ENCODE measurements around the gene NDUFV1. TPM values are rescaled to one million over a fixed set of nuclear protein-coding genes. Genes with fewer than 3 reads are reported as not detected.

The NDUFV1 gene
- total and polyA plus RNA-seq, 2 of the 4 experiments (the other 2 are of a cell fraction) = 120 to 133 TPM

- Histone ChIP-seq H4K8ac (ENCODE audit: low read depth in 2 of 2, low read length in 2 of 2) (no peak overlapping the region), H2BK5ac (ENCODE audit: low read depth, low read length, poor library complexity, severe bottlenecking) (no peak overlapping the region), H3K27ac (ENCODE audit: insufficient read depth, low read length) (no peak overlapping the region), H3K79me1 (ENCODE audit: low read depth in 1 of 2, low read length in 2 of 2) (no peaks in the 10 kb centered on the region), H3K36me3 (ENCODE audit: control insufficient read depth, insufficient read depth, low read length) (no peaks in the 10 kb centered on the region), H2AK5ac (ENCODE audit: low read depth, low read length) (no peak overlapping the region), H3K9me1 (ENCODE audit: insufficient read depth, low read length) (no peaks in the 10 kb centered on the region), H4K5ac (ENCODE audit: low read depth, low read length) (no peak overlapping the region), H3K14ac (replicated peaks; ENCODE audit: low read depth, low read length) (no peak overlapping the region), H2BK120ac (ENCODE audit: low read depth, low read length) (no peak overlapping the region), H4K20me1 (ENCODE audit: insufficient read depth, low read length) (no peaks in the 10 kb centered on the region), H3K4ac (ENCODE audit: low read depth, low read length) (no peak overlapping the region), H2AFZ (replicated peaks; ENCODE audit: low read length, poor library complexity) (no peak overlapping the region), H4K91ac (ENCODE audit: insufficient read depth, low read depth, low read length) (no peak overlapping the region), H3K4me2 (ENCODE audit: low read depth, low read length) (no peak overlapping the region), H3K9me3 (ENCODE audit: control insufficient read depth, insufficient read depth, low read length) (peaks cover 3% of the 10 kb centered on the region), H2AK9ac (replicated peaks; ENCODE audit: low read depth, low read length, poor library complexity) (no peak overlapping the region), H2BK20ac (ENCODE audit: low read depth, low read length) (no peak overlapping the region), H3K27me3 (ENCODE audit: control insufficient read depth, insufficient read depth, low read length) (peaks cover 9% of the 10 kb centered on the region), H3K56ac (ENCODE audit: extremely low read depth, insufficient read depth, low read length) (no peak overlapping the region), H3K18ac (ENCODE audit: low read depth, low read length) (no peak overlapping the region), H3K4me3 (ENCODE audit: insufficient read depth, low read depth, low read length) (no peak overlapping the region), H3K23ac (ENCODE audit: low read depth, low read length) (no peak overlapping the region), H3K4me1 (ENCODE audit: control insufficient read depth, insufficient read depth, low read length) (no peaks in the 10 kb centered on the region), H2BK15ac (ENCODE audit: low read depth, low read length) (no peak overlapping the region), H3K9ac (ENCODE audit: low read depth, low read length) (no peak overlapping the region)
- ATAC-seq (ENCODE audit: low read depth) (no peak), DNase-seq (peak; percentile 7)
- ChIA-PET CTCF (no interaction called here), POLR2A (ENCODE audit: unreplicated experiment) (no interaction called here)
- dilution Hi-C loops (cut with HindIII; ENCODE audit: low sequenced_read_pairs, unreplicated experiment) = no loop called here
- intact Hi-C loops (cut with micrococcal nuclease) = loop anchor here (5.0 kb wide), 1 partner anchor 84 kb away; no protein-coding TSS in a partner anchor
- in situ Hi-C loops (cut with MboI; ENCODE audit: low sequenced_read_pairs) = no loop called here
- TF ChIP-seq MXI1 (IDR thresholded peaks at IDR 0.05; ENCODE audit: borderline replicate concordance, low read depth, low read length) (no peak), CEBPB (IDR thresholded peaks at IDR 0.05; ENCODE audit: low read depth, low read length) (no peak), MAFK (IDR thresholded peaks at IDR 0.05; ENCODE audit: low read depth, low read length) (no peak), FOS (IDR thresholded peaks at IDR 0.05; ENCODE audit: low read depth, low read length) (no peak), BHLHE40 (IDR thresholded peaks at IDR 0.05; ENCODE audit: low read depth, low read length) (no peak), MAZ (IDR thresholded peaks at IDR 0.05; ENCODE audit: borderline replicate concordance, low read depth, low read length) (no peak), CHD1 (IDR thresholded peaks at IDR 0.05; ENCODE audit: low read depth, low read length) (no peak), POLR2A (IDR thresholded peaks at IDR 0.05; ENCODE audit: low read depth, low read length) (no peak), RCOR1 (IDR thresholded peaks at IDR 0.05; ENCODE audit: insufficient replicate concordance, low read length) (no peak), NFE2L2 (IDR thresholded peaks at IDR 0.05; ENCODE audit: low read depth, low read length) (no peak), SMC3 (IDR thresholded peaks at IDR 0.05; ENCODE audit: low read depth, low read length) (no peak), RAD21 (IDR thresholded peaks at IDR 0.05; ENCODE audit: low read length) (no peak), ELK1 (IDR thresholded peaks at IDR 0.05; ENCODE audit: borderline replicate concordance, low read depth, low read length) (no peak), RFX5 (IDR thresholded peaks at IDR 0.05; ENCODE audit: low read depth, low read length) (no peak)
- TF ChIP-seq, protein P1, sequence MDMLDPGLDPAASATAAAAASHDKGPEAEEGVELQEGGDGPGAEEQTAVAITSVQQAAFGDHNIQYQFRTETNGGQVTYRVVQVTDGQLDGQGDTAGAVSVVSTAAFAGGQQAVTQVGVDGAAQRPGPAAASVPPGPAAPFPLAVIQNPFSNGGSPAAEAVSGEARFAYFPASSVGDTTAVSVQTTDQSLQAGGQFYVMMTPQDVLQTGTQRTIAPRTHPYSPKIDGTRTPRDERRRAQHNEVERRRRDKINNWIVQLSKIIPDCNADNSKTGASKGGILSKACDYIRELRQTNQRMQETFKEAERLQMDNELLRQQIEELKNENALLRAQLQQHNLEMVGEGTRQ (IDR thresholded peaks at IDR 0.05; ENCODE audit: low read depth, low read length) = no peak
- TF ChIP-seq, protein P2, sequence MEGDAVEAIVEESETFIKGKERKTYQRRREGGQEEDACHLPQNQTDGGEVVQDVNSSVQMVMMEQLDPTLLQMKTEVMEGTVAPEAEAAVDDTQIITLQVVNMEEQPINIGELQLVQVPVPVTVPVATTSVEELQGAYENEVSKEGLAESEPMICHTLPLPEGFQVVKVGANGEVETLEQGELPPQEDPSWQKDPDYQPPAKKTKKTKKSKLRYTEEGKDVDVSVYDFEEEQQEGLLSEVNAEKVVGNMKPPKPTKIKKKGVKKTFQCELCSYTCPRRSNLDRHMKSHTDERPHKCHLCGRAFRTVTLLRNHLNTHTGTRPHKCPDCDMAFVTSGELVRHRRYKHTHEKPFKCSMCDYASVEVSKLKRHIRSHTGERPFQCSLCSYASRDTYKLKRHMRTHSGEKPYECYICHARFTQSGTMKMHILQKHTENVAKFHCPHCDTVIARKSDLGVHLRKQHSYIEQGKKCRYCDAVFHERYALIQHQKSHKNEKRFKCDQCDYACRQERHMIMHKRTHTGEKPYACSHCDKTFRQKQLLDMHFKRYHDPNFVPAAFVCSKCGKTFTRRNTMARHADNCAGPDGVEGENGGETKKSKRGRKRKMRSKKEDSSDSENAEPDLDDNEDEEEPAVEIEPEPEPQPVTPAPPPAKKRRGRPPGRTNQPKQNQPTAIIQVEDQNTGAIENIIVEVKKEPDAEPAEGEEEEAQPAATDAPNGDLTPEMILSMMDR (conservative IDR thresholded peaks at IDR 0.05; ENCODE audit: low read depth, low read length) = no peak
- 35% methylated on average over 2 of the region's 4 CpGs; no CpG with 5 or more reads in 1 of the 2 experiments for WGBS, 2 experiments (ENCODE audit: extremely low coverage in 2 of 2, insufficient read length in 1 of 2)
- BruUV-seq (replicated peaks) = no TSS peak
These were observed 49.7 kb downstream of the NDUFV1 start for GRCh38 chr11:67656278-67656922.
